Bronchial epithelial cell (primary cell): ENCODE measurements around the gene LARP6. TPM values are rescaled to one million over a fixed set of nuclear protein-coding genes. Genes with fewer than 3 reads are reported as not detected.

Source experiments
- DNase-seq: peaks from one replicate; pipeline ENCODE4 v3.0.0-alpha.2; 2010; ENCODE audit warnings: low read depth
- FAIRE-seq: peaks from 2 replicates; lab custom pipeline; 2011; peaks lifted over from hg19 to GRCh38; lab: Jason Lieb, UNC
- H3K27me3 ChIP-seq: 2 replicates; pipeline ENCODE4 v1.5.1; 2011; ENCODE audit warnings: low read length; ENCODE audit not compliant: control insufficient read depth, insufficient read depth
- H3K36me3 ChIP-seq: 2 replicates; pipeline ENCODE4 v1.5.1; 2011; ENCODE audit warnings: low read length; ENCODE audit not compliant: control insufficient read depth, insufficient read depth
- H3K4me3 ChIP-seq: 2 replicates; pipeline ENCODE4 v1.5.1; 2011; ENCODE audit warnings: mild to moderate bottlenecking, low read depth, low read length, control low read depth
- CTCF ChIP-seq: IDR thresholded peaks from 2 replicates; pipeline ENCODE4 v1.5.1; 2011; ENCODE audit warnings: mild to moderate bottlenecking, moderate library complexity, low read length, control low read depth, inconsistent platforms; ENCODE audit not compliant: insufficient read depth, severe bottlenecking
- total RNA-seq: library from RNA; depleted of rRNA; stranded (reverse); fragments of >200 nt; gene quantifications from 2 replicates; pipeline ENCODE4 v1.2.1, GENCODE V29; 2014

LARP6 gene
- total RNA-seq, 1 donor from 2014 or later = 41.1 TPM

- Histone ChIP-seq H3K36me3 (no peaks in the 10 kb centered on the region), H3K4me3 (no peak overlapping the region), H3K27me3 (no peaks in the 10 kb centered on the region)
- peak; percentile 50 for DNase-seq
- no peak for FAIRE-seq
- no peak for TF ChIP-seq CTCF
Observed at GRCh38 chr15:70799667-70800450, 54.1 kb downstream of the LARP6 start.

GRCh38 chr15:70797464-70797863 lies 56.5 kb downstream of the LARP6 start:
- DNase-seq (no peak), FAIRE-seq (no peak)
- no peaks in the 10 kb centered on the region for H3K27me3 ChIP-seq
- no peak overlapping the region for H3K4me3 ChIP-seq
- TF ChIP-seq CTCF = no peak
- H3K36me3 ChIP-seq = no peaks in the 10 kb centered on the region

- no peaks in the 10 kb centered on the region for H3K36me3 ChIP-seq
- no peak for DNase-seq
- TF ChIP-seq CTCF = no peak
- no peak for FAIRE-seq
- no peak overlapping the region for H3K4me3 ChIP-seq
- H3K27me3 ChIP-seq = no peaks in the 10 kb centered on the region
Observed at GRCh38 chr15:70796516-70797310, 57.2 kb downstream of the LARP6 start.

GRCh38 chr15:70795311-70795665 lies 58.7 kb downstream of the LARP6 start:
- Histone ChIP-seq H3K4me3 (no peak overlapping the region), H3K27me3 (no peaks in the 10 kb centered on the region), H3K36me3 (no peaks in the 10 kb centered on the region)
- TF ChIP-seq CTCF = no peak
- FAIRE-seq (peak; percentile 36), DNase-seq (peak; percentile 90)

- Histone ChIP-seq H3K27me3 (no peaks in the 10 kb centered on the region), H3K36me3 (no peaks in the 10 kb centered on the region), H3K4me3 (no peak overlapping the region)
- FAIRE-seq (no peak), DNase-seq (no peak)
- TF ChIP-seq CTCF = no peak
Observed at GRCh38 chr15:70794596-70795310, 59.2 kb downstream of the LARP6 start.
